Daoy (cell line): ENCODE measurements around the gene CHD9. TPM values are rescaled to one million over a fixed set of nuclear protein-coding genes. Genes with fewer than 3 reads are reported as not detected.
"Not testable (repeated sequence)": the region's sequence is repeated elsewhere in the genome, so short reads cannot be mapped to it uniquely, and the experiment has no call there.

Experiments used
- DNase-seq: peaks from one replicate; pipeline ENCODE4 v3.0.0-alpha.2; 2015; ENCODE audit warnings: low read depth
- total RNA-seq: library from RNA; depleted of rRNA; stranded (reverse); fragments of >200 nt; shearing (Covaris generic); gene quantifications from 2 replicates; pipeline ENCODE4 v1.2.3, GENCODE V29; 2014

Gene CHD9
- total RNA-seq, 1 experiment from 2014 or later: 12.0 TPM

GRCh38 chr16:53281859-53282258, 227.1 kb downstream of the CHD9 start:
- DNase-seq: no peak

GRCh38 chr16:53282328-53282727, 227.5 kb downstream of the CHD9 start:
- DNase-seq: no peak

GRCh38 chr16:53282975-53283946, 228.5 kb downstream of the CHD9 start:
- DNase-seq: peak; percentile 11

- no peak for DNase-seq
Observed at GRCh38 chr16:53285236-53285635, 230.4 kb downstream of the CHD9 start.

GRCh38 chr16:53290520-53290919, 235.7 kb downstream of the CHD9 start:
- no peak for DNase-seq

GRCh38 chr16:53291757-53292392, 237.1 kb downstream of the CHD9 start:
- no peak for DNase-seq

- no peak for DNase-seq
Observed at GRCh38 chr16:53297477-53297876, 242.7 kb downstream of the CHD9 start.

- no peak for DNase-seq
Observed at GRCh38 chr16:53304334-53304733, 249.5 kb downstream of the CHD9 start.

- DNase-seq: no peak
Observed at GRCh38 chr16:53305743-53306142, 251.0 kb downstream of the CHD9 start.

- no peak for DNase-seq
Observed at GRCh38 chr16:53309457-53309856, 254.7 kb downstream of the CHD9 start.

GRCh38 chr16:53320992-53321391, 266.2 kb downstream of the CHD9 start:
- DNase-seq: no peak

GRCh38 chr16:53323924-53324323, 269.1 kb downstream of the CHD9 start:
- DNase-seq: no peak

- DNase-seq: not testable (repeated sequence)
Observed at GRCh38 chr16:53330991-53331390, 276.2 kb downstream of the CHD9 start.

GRCh38 chr16:53334581-53334980, 279.8 kb downstream of the CHD9 start:
- DNase-seq: no peak

- DNase-seq: no peak
Observed at GRCh38 chr16:53337294-53337693, 282.5 kb downstream of the CHD9 start.

- no peak for DNase-seq
Observed at GRCh38 chr16:53341792-53342191, 287.0 kb downstream of the CHD9 start.

- DNase-seq: no peak
Observed at GRCh38 chr16:53355064-53355463, 300.3 kb downstream of the CHD9 start.

- DNase-seq: no peak
Observed at GRCh38 chr16:53356478-53357207, 301.9 kb downstream of the CHD9 start.

- no peak for DNase-seq
Observed at GRCh38 chr16:53357208-53357586, 302.4 kb downstream of the CHD9 start.

GRCh38 chr16:53357955-53358354, 303.2 kb downstream of the CHD9 start:
- DNase-seq: no peak

GRCh38 chr16:53358884-53359283, 304.1 kb downstream of the CHD9 start:
- no peak for DNase-seq

GRCh38 chr16:53369921-53370320, 315.1 kb downstream of the CHD9 start:
- no peak for DNase-seq
